ENCODE measurements around the gene FASTK. TPM values are rescaled to one million over a fixed set of nuclear protein-coding genes. Genes with fewer than 3 reads are reported as not detected.

FASTK gene
- total and polyA plus RNA-seq, 2 donors (not counting 3 experiments of a cell fraction or from before 2014, with no cell fraction given): 73.3 to 113 TPM

DNA sequence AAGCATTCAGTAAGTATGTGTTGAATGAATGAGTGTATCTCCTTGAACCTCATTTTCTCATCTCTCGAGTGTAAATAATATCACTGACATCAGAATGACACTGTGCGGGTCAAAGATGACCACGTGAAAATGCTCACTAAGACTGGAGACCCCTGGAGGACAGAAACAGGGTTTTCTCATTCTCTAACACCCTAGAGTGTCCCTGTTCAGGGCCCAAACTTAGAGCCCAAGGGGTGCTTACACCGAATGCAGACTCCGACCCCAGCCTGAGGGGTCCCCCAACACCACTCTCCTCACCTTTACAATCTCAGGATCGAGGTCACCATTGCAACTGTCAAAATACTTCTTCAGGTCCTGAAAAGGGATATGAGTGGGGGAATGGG is 24.3 kb downstream of the FASTK start:
- no peaks in the 10 kb centered on the region for H3K36me3 ChIP-seq (ENCODE audit: control insufficient read depth in 2 of 2, extremely low read depth in 1 of 2, insufficient read depth in 2 of 2, low read length in 2 of 2)
- FAIRE-seq: no peak
- ChIA-PET CTCF (no interaction called here), POLR2A (no interaction called here)
- no TSS peak for BruUV-seq (replicated peaks)
- H3K4me3 ChIP-seq (replicated peaks in 1 of 3; ENCODE audit: insufficient read depth in 1 of 3, low read depth in 1 of 3, low read length in 3 of 3): no peak overlapping the region
- peaks cover 26% of the 10 kb centered on the region for H3K4me1 ChIP-seq (ENCODE audit: control insufficient read depth, extremely low read depth, insufficient read depth, low read length)
- no peaks in the 10 kb centered on the region for H3K9me1 ChIP-seq (replicated peaks; ENCODE audit: control insufficient read depth, extremely low read depth, insufficient read depth, low read length)
- no peak overlapping the region for H3K4me2 ChIP-seq (ENCODE audit: insufficient read depth, low read length)
- H3K27me3 ChIP-seq (ENCODE audit: control insufficient read depth in 2 of 2, insufficient read depth in 2 of 2, low read length in 2 of 2): no peaks in the 10 kb centered on the region
- no peak overlapping the region for H3K27ac ChIP-seq (ENCODE audit: insufficient read depth, low read depth, low read length)
- intact Hi-C loops (cut with micrococcal nuclease): no loop called here
- no peak for DNase-seq (ENCODE audit: low read depth, low spot score)
- peaks cover 16% of the 10 kb centered on the region for H3K79me2 ChIP-seq (ENCODE audit: control insufficient read depth, insufficient read depth, low read length)
- dilution Hi-C loops (cut with MboI; ENCODE audit: extremely low pct_ligation_motif_present, low sequenced_read_pairs): no loop called here
- TF ChIP-seq POLR2A (IDR thresholded peaks at IDR 0.05; ENCODE audit: low read depth, low read length) (no peak), FOS (IDR thresholded peaks at IDR 0.05; ENCODE audit: borderline replicate concordance, insufficient read depth, low read length) (no peak), GATA2 (IDR thresholded peaks at IDR 0.05; ENCODE audit: insufficient read depth, insufficient read length, low read depth, low read length) (no peak), POLR2AphosphoS5 (IDR thresholded peaks at IDR 0.05; ENCODE audit: insufficient read depth, low read depth, low read length) (no peak)
- no peak overlapping the region for H2AFZ ChIP-seq (ENCODE audit: low read depth, low read length)
- no peaks in the 10 kb centered on the region for H3K9me3 ChIP-seq (replicated peaks; ENCODE audit: control insufficient read depth, insufficient read depth, low read length)
- H3K9ac ChIP-seq (replicated peaks; ENCODE audit: extremely low read depth, insufficient read depth, low read length): no peak overlapping the region
- no peaks in the 10 kb centered on the region for H4K20me1 ChIP-seq (replicated peaks; ENCODE audit: control insufficient read depth, extremely low read depth, insufficient read depth, low read length)

DNA sequence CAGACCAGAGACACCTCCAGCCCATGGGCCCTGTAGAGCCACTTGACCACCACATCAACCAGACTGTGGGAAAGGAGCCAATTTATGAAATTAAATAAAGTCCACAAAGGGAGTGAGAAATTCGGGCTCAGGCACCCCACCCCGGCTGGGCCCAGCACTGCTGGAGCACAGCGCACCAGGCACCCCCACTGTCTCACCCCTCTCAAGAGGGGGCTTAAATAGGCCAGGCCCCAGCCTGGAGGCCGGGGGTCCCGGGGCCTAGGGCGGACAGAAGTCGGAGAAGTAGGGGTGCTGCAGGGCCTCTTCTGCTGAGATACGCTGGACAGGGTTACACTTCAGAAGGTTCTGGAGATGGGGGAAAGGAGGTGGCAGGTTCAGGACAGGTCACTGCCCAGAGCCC is 26.9 kb downstream of the FASTK start:
- intact Hi-C loops (cut with micrococcal nuclease): no loop called here
- no peak overlapping the region for H3K27ac ChIP-seq (ENCODE audit: insufficient read depth, low read depth, low read length)
- dilution Hi-C loops (cut with MboI; ENCODE audit: extremely low pct_ligation_motif_present, low sequenced_read_pairs): no loop called here
- DNase-seq (ENCODE audit: low read depth, low spot score): no peak
- no peaks in the 10 kb centered on the region for H3K9me1 ChIP-seq (replicated peaks; ENCODE audit: control insufficient read depth, extremely low read depth, insufficient read depth, low read length)
- no peaks in the 10 kb centered on the region for H3K36me3 ChIP-seq (ENCODE audit: control insufficient read depth in 2 of 2, extremely low read depth in 1 of 2, insufficient read depth in 2 of 2, low read length in 2 of 2)
- no peak for FAIRE-seq
- peaks cover 0 to 4% of the 10 kb centered on the region in 2 experiments for H3K27me3 ChIP-seq (ENCODE audit: control insufficient read depth in 2 of 2, insufficient read depth in 2 of 2, low read length in 2 of 2)
- H4K20me1 ChIP-seq (replicated peaks; ENCODE audit: control insufficient read depth, extremely low read depth, insufficient read depth, low read length): no peaks in the 10 kb centered on the region
- peaks cover 13% of the 10 kb centered on the region for H3K4me1 ChIP-seq (ENCODE audit: control insufficient read depth, extremely low read depth, insufficient read depth, low read length)
- H3K4me3 ChIP-seq (replicated peaks in 1 of 3; ENCODE audit: insufficient read depth in 1 of 3, low read depth in 1 of 3, low read length in 3 of 3): no peak overlapping the region
- BruUV-seq (replicated peaks): no TSS peak
- no peaks in the 10 kb centered on the region for H3K79me2 ChIP-seq (ENCODE audit: control insufficient read depth, insufficient read depth, low read length)
- no peak overlapping the region for H2AFZ ChIP-seq (ENCODE audit: low read depth, low read length)
- ChIA-PET POLR2A (no interaction called here), CTCF (no interaction called here)
- no peak overlapping the region for H3K4me2 ChIP-seq (ENCODE audit: insufficient read depth, low read length)
- no peak for TF ChIP-seq POLR2A (IDR thresholded peaks at IDR 0.05; ENCODE audit: low read depth, low read length)
- TF ChIP-seq, protein P1, sequence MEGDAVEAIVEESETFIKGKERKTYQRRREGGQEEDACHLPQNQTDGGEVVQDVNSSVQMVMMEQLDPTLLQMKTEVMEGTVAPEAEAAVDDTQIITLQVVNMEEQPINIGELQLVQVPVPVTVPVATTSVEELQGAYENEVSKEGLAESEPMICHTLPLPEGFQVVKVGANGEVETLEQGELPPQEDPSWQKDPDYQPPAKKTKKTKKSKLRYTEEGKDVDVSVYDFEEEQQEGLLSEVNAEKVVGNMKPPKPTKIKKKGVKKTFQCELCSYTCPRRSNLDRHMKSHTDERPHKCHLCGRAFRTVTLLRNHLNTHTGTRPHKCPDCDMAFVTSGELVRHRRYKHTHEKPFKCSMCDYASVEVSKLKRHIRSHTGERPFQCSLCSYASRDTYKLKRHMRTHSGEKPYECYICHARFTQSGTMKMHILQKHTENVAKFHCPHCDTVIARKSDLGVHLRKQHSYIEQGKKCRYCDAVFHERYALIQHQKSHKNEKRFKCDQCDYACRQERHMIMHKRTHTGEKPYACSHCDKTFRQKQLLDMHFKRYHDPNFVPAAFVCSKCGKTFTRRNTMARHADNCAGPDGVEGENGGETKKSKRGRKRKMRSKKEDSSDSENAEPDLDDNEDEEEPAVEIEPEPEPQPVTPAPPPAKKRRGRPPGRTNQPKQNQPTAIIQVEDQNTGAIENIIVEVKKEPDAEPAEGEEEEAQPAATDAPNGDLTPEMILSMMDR (IDR thresholded peaks at IDR 0.05; ENCODE audit: extremely low read depth in 1 of 2, insufficient read depth in 1 of 2, low read depth in 1 of 2, low read length in 2 of 2): no peak
- H3K9me3 ChIP-seq (replicated peaks; ENCODE audit: control insufficient read depth, insufficient read depth, low read length): no peaks in the 10 kb centered on the region
- H3K9ac ChIP-seq (replicated peaks; ENCODE audit: extremely low read depth, insufficient read depth, low read length): no peak overlapping the region
